ENCODE measurements around the gene SOCS1. TPM values are rescaled to one million over a fixed set of nuclear protein-coding genes. Genes with fewer than 3 reads are reported as not detected.

SOCS1 gene
- total and polyA plus RNA-seq, 2 experiments from 2014 or later: 13.1 to 18.6 TPM

- WGBS (ENCODE audit: low lambda C conversion rate, missing lambda C conversion rate): 84% methylated on average over 4 of the region's 4 CpGs
- Histone ChIP-seq H3K79me2 (no peaks in the 10 kb centered on the region), H3K27me3 (no peaks in the 10 kb centered on the region), H3K27ac (no peak overlapping the region), H4K20me1 (ENCODE audit: insufficient read depth, poor library complexity, severe bottlenecking) (no peaks in the 10 kb centered on the region), H2AFZ (no peak overlapping the region), H3K36me3 (replicated peaks; ENCODE audit: insufficient read depth, low read depth) (no peaks in the 10 kb centered on the region), H3K9me3 (ENCODE audit: low read depth) (no peaks in the 10 kb centered on the region), H3K9me2 (replicated peaks; ENCODE audit: insufficient read depth) (no peaks in the 10 kb centered on the region), H3K4me1 (ENCODE audit: insufficient read depth) (peaks cover 2% of the 10 kb centered on the region), H3K4me2 (no peak overlapping the region), H3K4me3 (no peak overlapping the region)
- TF ChIP-seq CTCF (IDR thresholded peaks at IDR 0.05; ENCODE audit: poor library complexity) (no peak), EZH2phosphoT487 (IDR thresholded peaks at IDR 0.05; ENCODE audit: low read depth, severe bottlenecking, unreplicated experiment) (no peak), EZH2 (IDR thresholded peaks at IDR 0.05; ENCODE audit: borderline replicate concordance) (no peak)
- no peak for DNase-seq (ENCODE audit: low spot score)
Observed at GRCh38 chr16:11263737-11264136, 7.7 kb upstream of the SOCS1 start.

DNA sequence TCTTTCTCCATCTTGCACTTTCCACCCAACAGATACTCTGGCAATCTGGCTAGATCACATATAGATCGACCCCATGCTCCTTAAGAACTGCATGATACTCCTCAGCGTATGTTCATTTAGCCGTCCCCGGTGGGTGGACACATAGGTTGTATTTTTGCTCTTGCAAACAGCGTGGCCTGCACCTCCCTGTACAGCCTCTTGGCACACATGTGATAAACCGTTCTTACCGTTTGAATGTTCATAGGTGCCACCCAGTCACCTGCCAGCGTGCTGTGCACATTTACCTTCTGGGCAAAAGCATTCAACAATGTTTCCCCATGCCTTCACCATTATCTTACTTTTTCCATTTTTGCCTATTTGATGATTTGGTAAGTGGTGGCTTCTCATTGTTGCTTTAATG lies 6.9 kb upstream of the SOCS1 start:
- no peak overlapping the region for H3K4me3 ChIP-seq
- H3K27me3 ChIP-seq: no peaks in the 10 kb centered on the region
- no peaks in the 10 kb centered on the region for H4K20me1 ChIP-seq (ENCODE audit: insufficient read depth, poor library complexity, severe bottlenecking)
- DNase-seq (ENCODE audit: low spot score): no peak
- peaks cover 2% of the 10 kb centered on the region for H3K4me1 ChIP-seq (ENCODE audit: insufficient read depth)
- H3K36me3 ChIP-seq (replicated peaks; ENCODE audit: insufficient read depth, low read depth): no peaks in the 10 kb centered on the region
- 92% methylated on average over 8 of the region's 8 CpGs for WGBS (ENCODE audit: low lambda C conversion rate, missing lambda C conversion rate)
- no peaks in the 10 kb centered on the region for H3K9me3 ChIP-seq (ENCODE audit: low read depth)
- no peak overlapping the region for H3K27ac ChIP-seq
- H3K9me2 ChIP-seq (replicated peaks; ENCODE audit: insufficient read depth): no peaks in the 10 kb centered on the region
- no peak overlapping the region for H2AFZ ChIP-seq
- TF ChIP-seq CTCF (IDR thresholded peaks at IDR 0.05; ENCODE audit: poor library complexity): no peak
- TF ChIP-seq EZH2 (IDR thresholded peaks at IDR 0.05; ENCODE audit: borderline replicate concordance): no peak
- TF ChIP-seq EZH2phosphoT487 (IDR thresholded peaks at IDR 0.05; ENCODE audit: low read depth, severe bottlenecking, unreplicated experiment): no peak
- H3K4me2 ChIP-seq: no peak overlapping the region
- no peaks in the 10 kb centered on the region for H3K79me2 ChIP-seq

DNA sequence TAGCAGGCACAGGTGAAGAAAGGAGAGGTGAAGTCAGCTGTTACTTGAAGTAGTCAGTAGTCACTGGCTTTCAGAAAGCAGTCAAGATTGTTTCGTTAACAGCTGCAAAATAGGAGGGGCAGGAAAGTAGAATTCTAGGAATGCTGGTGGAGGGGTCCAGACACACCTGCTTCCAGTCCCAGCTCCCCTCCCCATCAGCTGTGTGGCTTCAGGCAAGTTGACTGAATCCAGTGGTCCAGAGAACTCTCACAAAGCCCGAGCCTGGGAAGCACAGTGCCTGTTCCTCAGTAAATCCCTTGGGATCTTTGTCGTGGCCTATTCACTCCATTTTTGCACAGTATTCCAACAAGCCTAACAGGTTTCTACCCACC lies 4.6 kb upstream of the SOCS1 start:
- Histone ChIP-seq H3K27me3 (no peaks in the 10 kb centered on the region), H3K79me2 (no peaks in the 10 kb centered on the region), H2AFZ (no peak overlapping the region), H3K27ac (no peak overlapping the region), H3K9me2 (replicated peaks; ENCODE audit: insufficient read depth) (no peaks in the 10 kb centered on the region), H3K9me3 (ENCODE audit: low read depth) (no peaks in the 10 kb centered on the region), H3K36me3 (replicated peaks; ENCODE audit: insufficient read depth, low read depth) (no peaks in the 10 kb centered on the region), H3K4me3 (no peak overlapping the region), H3K4me2 (no peak overlapping the region), H4K20me1 (ENCODE audit: insufficient read depth, poor library complexity, severe bottlenecking) (no peaks in the 10 kb centered on the region), H3K4me1 (ENCODE audit: insufficient read depth) (peaks cover 7% of the 10 kb centered on the region)
- TF ChIP-seq EZH2phosphoT487 (IDR thresholded peaks at IDR 0.05; ENCODE audit: low read depth, severe bottlenecking, unreplicated experiment) (no peak), EZH2 (IDR thresholded peaks at IDR 0.05; ENCODE audit: borderline replicate concordance) (no peak), CTCF (IDR thresholded peaks at IDR 0.05; ENCODE audit: poor library complexity) (no peak)
- no peak for DNase-seq (ENCODE audit: low spot score)
- WGBS (ENCODE audit: low lambda C conversion rate, missing lambda C conversion rate): 50% methylated on average over 3 of the region's 3 CpGs
